Thyroid gland (tissue), 4 donors: ENCODE data around the gene UHRF1. TPM values are rescaled to one million over a fixed set of nuclear protein-coding genes. Genes with fewer than 3 reads are reported as not detected.

Experiments used
- DNase-seq, 2 donors: peaks; one replicate each; pipeline ENCODE4 v3.0.0-alpha.2; 2019
- H3K27ac ChIP-seq, 3 donors: fragments of 200-600 bp; sonication (generic); 1 replicate in 2 of 3; 2 replicates in 1 of 3; pipeline ENCODE4 v1.5.1; 2016 to 2019; ENCODE audit warnings: mild to moderate bottlenecking in 1 of 3, moderate library complexity in 1 of 3
- H3K27me3 ChIP-seq: fragments of 200-600 bp; sonication (generic); one replicate; pipeline ENCODE4 v1.5.1; 2019
- H3K36me3 ChIP-seq, 2 donors: fragments of 200-600 bp; sonication (generic); one replicate each; pipeline ENCODE4 v1.5.1; 2016 to 2019
- H3K4me1 ChIP-seq, 2 donors: fragments of 200-600 bp; sonication (generic); one replicate each; pipeline ENCODE4 v1.5.1; 2017 to 2019
- H3K4me3 ChIP-seq, 3 donors: fragments of 200-600 bp; sonication (generic); replicated peaks in 1 of 3; 1 replicate in 2 of 3; 2 replicates in 1 of 3; pipeline ENCODE4 v1.5.1; 2016; ENCODE audit warnings: mild to moderate bottlenecking in 1 of 3
- H3K9me3 ChIP-seq: fragments of 200-600 bp; sonication (generic); one replicate; pipeline ENCODE4 v1.5.1; 2017
- POLR2A ChIP-seq, 2 donors: fragments of 450-650 bp; IDR thresholded peaks; one replicate each; pipeline ENCODE4 v1.6.1; 2017; ENCODE audit warnings: antibody characterized with exemption in 2 of 2, mild to moderate bottlenecking in 2 of 2, moderate library complexity in 1 of 2
- WGBS, 2 donors: methylation state at CpG; one replicate each; pipeline ENCODE4 v1.1.5; 2017; 5-methylcytosine and 5-hydroxymethylcytosine counted together
- intact Hi-C: fragments of 100-400 bp; cut with DNase I; formaldehyde crosslinking; loops from one replicate; pipeline ENCODE4 v1.15.1; 2023
- total RNA-seq, 4 donors: library from RNA; depleted of rRNA; stranded (reverse); fragments of >200 nt; gene quantifications; one replicate each; pipeline ENCODE4 v1.2.3, GENCODE V29; 2016
- TF ChIP-seq, protein P1 (sequence below), 6 experiments: fragments of 200-600 bp in 3 of 6; fragments of 450-650 bp in 3 of 6; sonication (generic) in 3 of 6; IDR thresholded peaks; one replicate each; pipeline ENCODE4 v1.5.1; 2016 to 2019; ENCODE audit warnings: antibody characterized with exemption in 6 of 6, mild to moderate bottlenecking in 2 of 6, inconsistent platforms in 1 of 6, moderate library complexity in 1 of 6

Gene UHRF1
- total RNA-seq, 4 donors from 2014 or later: 0.11 to 0.71 (median 0.41) TPM

DNA sequence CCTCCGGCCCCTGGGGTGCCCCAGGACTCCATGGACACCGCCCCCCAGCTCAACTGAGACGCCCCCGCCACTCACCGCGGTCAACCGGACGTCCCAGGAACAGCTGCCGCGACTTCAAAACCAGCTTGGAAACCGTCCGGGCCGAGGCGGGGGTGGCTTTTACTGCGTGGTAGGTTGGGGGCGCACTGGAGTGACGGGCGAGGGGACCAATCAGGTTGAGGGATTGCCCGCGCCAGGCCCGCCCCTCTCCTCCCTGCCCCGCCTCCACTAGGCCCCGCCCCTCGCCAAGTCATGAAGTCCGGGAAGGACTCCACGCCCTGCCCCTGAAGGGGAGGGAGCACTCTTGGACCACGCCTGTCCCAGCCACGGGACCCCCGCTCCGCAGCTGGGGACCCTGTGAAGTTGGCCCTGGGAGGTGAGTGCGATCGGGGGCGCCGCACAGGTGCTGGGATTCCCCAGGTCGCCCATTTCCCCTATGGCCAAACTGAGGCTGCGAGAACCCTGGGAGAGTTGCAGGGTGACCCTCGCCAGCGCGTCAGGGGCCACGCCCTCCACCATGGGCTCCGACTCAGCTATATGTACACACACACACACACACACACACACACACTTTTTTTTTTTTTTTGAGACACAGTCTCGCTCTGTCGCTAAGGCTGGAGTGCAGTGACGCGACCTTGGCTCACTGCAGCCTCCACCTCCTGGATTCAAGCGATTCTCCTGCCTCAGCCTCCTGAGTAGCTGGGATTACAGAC lies 41.6 kb upstream of the UHRF1 start, which contains the start of gene PLIN3:
Gene PLIN3 (minus strand): TSS at position 134 of the 752 bp plus-strand sequence. CDS start 6,273 bp downstream, outside the sequence.
- TF ChIP-seq, protein P1, sequence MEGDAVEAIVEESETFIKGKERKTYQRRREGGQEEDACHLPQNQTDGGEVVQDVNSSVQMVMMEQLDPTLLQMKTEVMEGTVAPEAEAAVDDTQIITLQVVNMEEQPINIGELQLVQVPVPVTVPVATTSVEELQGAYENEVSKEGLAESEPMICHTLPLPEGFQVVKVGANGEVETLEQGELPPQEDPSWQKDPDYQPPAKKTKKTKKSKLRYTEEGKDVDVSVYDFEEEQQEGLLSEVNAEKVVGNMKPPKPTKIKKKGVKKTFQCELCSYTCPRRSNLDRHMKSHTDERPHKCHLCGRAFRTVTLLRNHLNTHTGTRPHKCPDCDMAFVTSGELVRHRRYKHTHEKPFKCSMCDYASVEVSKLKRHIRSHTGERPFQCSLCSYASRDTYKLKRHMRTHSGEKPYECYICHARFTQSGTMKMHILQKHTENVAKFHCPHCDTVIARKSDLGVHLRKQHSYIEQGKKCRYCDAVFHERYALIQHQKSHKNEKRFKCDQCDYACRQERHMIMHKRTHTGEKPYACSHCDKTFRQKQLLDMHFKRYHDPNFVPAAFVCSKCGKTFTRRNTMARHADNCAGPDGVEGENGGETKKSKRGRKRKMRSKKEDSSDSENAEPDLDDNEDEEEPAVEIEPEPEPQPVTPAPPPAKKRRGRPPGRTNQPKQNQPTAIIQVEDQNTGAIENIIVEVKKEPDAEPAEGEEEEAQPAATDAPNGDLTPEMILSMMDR (IDR thresholded peaks at IDR 0.05): no peak
- peak in 1 of 2 donors; percentile 68 for TF ChIP-seq POLR2A (IDR thresholded peaks at IDR 0.05)
- DNase-seq: peak; percentile 96 to 97
- peaks cover 10 to 11% of the 10 kb centered on the region in 2 donors for H3K4me1 ChIP-seq
- H3K27ac ChIP-seq: peak within 1 kb of the TSS; percentile 50 to 86 (median 66)
- H3K4me3 ChIP-seq: peak within 1 kb of the TSS; percentile 55 to 75 (median 67)
- no peaks in the 10 kb centered on the region for H3K9me3 ChIP-seq
- 25 to 26% methylated on average over 13 to 15 of the region's 46 CpGs for WGBS, 2 donors
- intact Hi-C loops: no loop called here
- no peaks in the 10 kb centered on the region for H3K27me3 ChIP-seq
- no peaks in the 10 kb centered on the region for H3K36me3 ChIP-seq

DNA sequence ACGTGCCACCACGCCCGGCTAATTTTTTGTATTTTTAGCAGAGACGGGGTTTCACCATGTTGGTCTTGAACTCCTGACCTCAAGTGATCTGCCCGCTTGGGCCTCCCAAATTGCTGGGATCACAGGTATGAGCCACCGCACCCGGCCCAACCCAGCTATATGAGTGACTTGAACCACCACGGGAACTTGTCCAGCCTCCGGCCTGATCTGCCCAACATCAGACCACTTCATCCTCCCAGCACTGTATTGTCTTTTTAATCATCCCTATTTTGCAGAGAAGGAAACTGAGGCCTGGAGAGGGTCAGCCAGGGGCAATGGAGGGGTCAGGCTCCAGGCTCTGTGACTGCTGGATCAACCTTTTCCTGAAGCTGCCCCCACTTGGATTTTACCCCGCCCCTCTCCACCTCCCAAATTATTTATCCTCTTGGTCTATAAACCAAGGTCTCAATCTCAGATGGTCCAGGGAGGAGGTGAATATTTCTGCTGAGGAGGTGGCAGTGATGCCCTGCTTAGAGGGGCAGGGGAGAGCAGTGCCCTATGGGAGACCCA lies 40.9 kb upstream of the UHRF1 start:
- intact Hi-C loops: no loop called here
- 68 to 87% methylated on average over 10 of the region's 10 CpGs for WGBS, 2 donors
- Histone ChIP-seq H3K9me3 (no peaks in the 10 kb centered on the region), H3K4me3 (no peak overlapping the region), H3K4me1 (peaks cover 10 to 11% of the 10 kb centered on the region in 2 donors), H3K36me3 (no peaks in the 10 kb centered on the region), H3K27me3 (no peaks in the 10 kb centered on the region), H3K27ac (no peak overlapping the region)
- no peak for TF ChIP-seq POLR2A (IDR thresholded peaks at IDR 0.05)
- no peak for DNase-seq

GRCh38 chr19:4870025-4870700 lies 39.1 kb upstream of the UHRF1 start:
- no peak overlapping the region for H3K27ac ChIP-seq
- no peak for DNase-seq
- 82 to 88% methylated on average over 10 of the region's 10 CpGs for WGBS, 2 donors

GRCh38 chr19:4871711-4872110 lies 37.6 kb upstream of the UHRF1 start:
- WGBS, 2 donors: 64 to 88% methylated on average over 6 of the region's 6 CpGs
- Histone ChIP-seq H3K27ac (no peak overlapping the region), H3K27me3 (no peaks in the 10 kb centered on the region), H3K36me3 (no peaks in the 10 kb centered on the region), H3K4me3 (no peak overlapping the region), H3K4me1 (peaks cover 3 to 4% of the 10 kb centered on the region in 2 donors), H3K9me3 (no peaks in the 10 kb centered on the region)
- DNase-seq: no peak
- intact Hi-C loops: loop anchor here (2.0 kb wide), 1 partner anchor 159 kb away; no protein-coding TSS in a partner anchor
- TF ChIP-seq POLR2A (IDR thresholded peaks at IDR 0.05): no peak
- TF ChIP-seq, protein P1 (IDR thresholded peaks at IDR 0.05): no peak

More at GRCh38 chr19:4870025-4870700, 39.1 kb upstream of the UHRF1 start:
- intact Hi-C loops: no loop called here
- no peak for TF ChIP-seq POLR2A (IDR thresholded peaks at IDR 0.05)
- TF ChIP-seq, protein P1 (IDR thresholded peaks at IDR 0.05): no peak
- Histone ChIP-seq H3K4me1 (peaks cover 10 to 11% of the 10 kb centered on the region in 2 donors), H3K9me3 (no peaks in the 10 kb centered on the region), H3K36me3 (no peaks in the 10 kb centered on the region), H3K4me3 (no peak overlapping the region), H3K27me3 (no peaks in the 10 kb centered on the region)

GRCh38 chr19:4873930-4874329 lies 35.4 kb upstream of the UHRF1 start:
- intact Hi-C loops: loop anchor here (2.0 kb wide), 1 partner anchor 157 kb away; no protein-coding TSS in a partner anchor
- H3K27ac ChIP-seq: no peak overlapping the region
- TF ChIP-seq, protein P1 (IDR thresholded peaks at IDR 0.05): no peak
- TF ChIP-seq POLR2A (IDR thresholded peaks at IDR 0.05): no peak
- no peak for DNase-seq
- no peaks in the 10 kb centered on the region for H3K4me1 ChIP-seq
- H3K4me3 ChIP-seq: no peak overlapping the region
- no peaks in the 10 kb centered on the region for H3K27me3 ChIP-seq
- H3K9me3 ChIP-seq: no peaks in the 10 kb centered on the region
- H3K36me3 ChIP-seq: no peaks in the 10 kb centered on the region
- WGBS, 2 donors: 92 to 93% methylated on average over 3 of the region's 3 CpGs
